8988T (cell line): ENCODE data around the gene BARX2.

Experiments
- DNase-seq: peaks from one replicate; pipeline ENCODE4 v3.0.0; 2011

Gene BARX2

GRCh38 chr11:129374081-129374992 is 1.3 kb upstream of the BARX2 start:
- peak; percentile 72 for DNase-seq

- DNase-seq: peak; percentile 53
Measured at GRCh38 chr11:129374993-129375750, 476 bp upstream of the BARX2 start.

- DNase-seq: no peak
Measured at GRCh38 chr11:129376658-129377341, 1.2 kb downstream of the BARX2 start.

GRCh38 chr11:129377739-129378138 is 2.1 kb downstream of the BARX2 start:
- DNase-seq: no peak

GRCh38 chr11:129380413-129380812 is 4.8 kb downstream of the BARX2 start:
- no peak for DNase-seq

GRCh38 chr11:129382583-129382982 is 6.9 kb downstream of the BARX2 start:
- no peak for DNase-seq

- no peak for DNase-seq
Measured at GRCh38 chr11:129383060-129383459, 7.4 kb downstream of the BARX2 start.

- no peak for DNase-seq
Measured at GRCh38 chr11:129383502-129383901, 7.9 kb downstream of the BARX2 start.

GRCh38 chr11:129384415-129384814 is 8.8 kb downstream of the BARX2 start:
- DNase-seq: no peak

- no peak for DNase-seq
Measured at GRCh38 chr11:129385801-129386200, 10.2 kb downstream of the BARX2 start.

- DNase-seq: no peak
Measured at GRCh38 chr11:129386795-129387397, 11.2 kb downstream of the BARX2 start.

- DNase-seq: no peak
Measured at GRCh38 chr11:129387434-129387833, 11.8 kb downstream of the BARX2 start.

GRCh38 chr11:129388824-129389223 is 13.2 kb downstream of the BARX2 start:
- DNase-seq: no peak

GRCh38 chr11:129390303-129390821 is 14.7 kb downstream of the BARX2 start:
- DNase-seq: no peak

- no peak for DNase-seq
Measured at GRCh38 chr11:129391360-129391759, 15.7 kb downstream of the BARX2 start.

GRCh38 chr11:129391821-129392220 is 16.2 kb downstream of the BARX2 start:
- DNase-seq: no peak

GRCh38 chr11:129392995-129393394 is 17.3 kb downstream of the BARX2 start:
- DNase-seq: no peak

- no peak for DNase-seq
Measured at GRCh38 chr11:129394709-129395108, 19.1 kb downstream of the BARX2 start.

GRCh38 chr11:129395432-129395831 is 19.8 kb downstream of the BARX2 start:
- no peak for DNase-seq

- no peak for DNase-seq
Measured at GRCh38 chr11:129395883-129396282, 20.2 kb downstream of the BARX2 start.

GRCh38 chr11:129396454-129396853 is 20.8 kb downstream of the BARX2 start:
- DNase-seq: no peak
